HL-60 (cell line): ENCODE measurements around the gene CHCHD1.

Experiments used
- GABPA ChIP-seq: IDR thresholded peaks from 2 replicates; pipeline ENCODE4 v1.6.1; 2012; ENCODE audit warnings: low read depth
- POLR2AphosphoS5 ChIP-seq: IDR thresholded peaks from 2 replicates; pipeline ENCODE4 v1.6.1; 2012; ENCODE audit warnings: low read depth
- REST ChIP-seq: IDR thresholded peaks from 2 replicates; pipeline ENCODE4 v1.6.1; 2012; ENCODE audit warnings: low read depth; ENCODE audit not compliant: insufficient replicate concordance
- SPI1 ChIP-seq: IDR thresholded peaks from 2 replicates; pipeline ENCODE4 v1.6.1; 2012; ENCODE audit warnings: low read depth, mild to moderate bottlenecking, borderline replicate concordance
- TF ChIP-seq, protein P1 (sequence below): IDR thresholded peaks from one replicate; pipeline ENCODE4 v1.5.1; 2011; ENCODE audit warnings: low read length, control low read depth, inconsistent platforms; ENCODE audit not compliant: insufficient read depth

DNA sequence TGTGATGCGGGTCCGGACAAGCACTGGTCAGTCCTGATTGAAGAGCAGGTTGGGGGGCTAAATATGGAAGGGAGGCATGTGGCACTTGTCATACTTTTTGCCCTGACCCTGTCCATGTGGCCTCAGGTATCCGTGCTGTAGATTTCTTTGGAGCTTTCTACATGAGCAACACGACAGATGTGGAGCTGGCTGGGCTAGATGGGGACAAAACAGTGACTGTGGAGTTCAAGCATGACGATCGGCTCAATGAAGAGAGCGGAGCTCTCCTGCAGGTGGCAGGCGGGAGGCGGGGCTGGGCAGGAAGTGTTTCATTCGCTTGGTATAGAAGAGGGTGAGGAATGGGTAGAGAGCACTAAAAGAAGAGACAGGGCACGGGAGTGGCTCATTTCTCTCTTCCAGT is 13.0 kb upstream of the CHCHD1 start:
- TF ChIP-seq, protein P1, sequence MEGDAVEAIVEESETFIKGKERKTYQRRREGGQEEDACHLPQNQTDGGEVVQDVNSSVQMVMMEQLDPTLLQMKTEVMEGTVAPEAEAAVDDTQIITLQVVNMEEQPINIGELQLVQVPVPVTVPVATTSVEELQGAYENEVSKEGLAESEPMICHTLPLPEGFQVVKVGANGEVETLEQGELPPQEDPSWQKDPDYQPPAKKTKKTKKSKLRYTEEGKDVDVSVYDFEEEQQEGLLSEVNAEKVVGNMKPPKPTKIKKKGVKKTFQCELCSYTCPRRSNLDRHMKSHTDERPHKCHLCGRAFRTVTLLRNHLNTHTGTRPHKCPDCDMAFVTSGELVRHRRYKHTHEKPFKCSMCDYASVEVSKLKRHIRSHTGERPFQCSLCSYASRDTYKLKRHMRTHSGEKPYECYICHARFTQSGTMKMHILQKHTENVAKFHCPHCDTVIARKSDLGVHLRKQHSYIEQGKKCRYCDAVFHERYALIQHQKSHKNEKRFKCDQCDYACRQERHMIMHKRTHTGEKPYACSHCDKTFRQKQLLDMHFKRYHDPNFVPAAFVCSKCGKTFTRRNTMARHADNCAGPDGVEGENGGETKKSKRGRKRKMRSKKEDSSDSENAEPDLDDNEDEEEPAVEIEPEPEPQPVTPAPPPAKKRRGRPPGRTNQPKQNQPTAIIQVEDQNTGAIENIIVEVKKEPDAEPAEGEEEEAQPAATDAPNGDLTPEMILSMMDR, result no peak
- TF ChIP-seq POLR2AphosphoS5, result no peak
- no peak for TF ChIP-seq GABPA
- TF ChIP-seq REST, result no peak
- no peak for TF ChIP-seq SPI1
